Smooth muscle cell (in vitro differentiated cells): ENCODE data around the gene FAP. TPM values are rescaled to one million over a fixed set of nuclear protein-coding genes. Genes with fewer than 3 reads are reported as not detected.

ENCODE experiments used
- DNase-seq: peaks from one replicate; lab custom pipeline; 2025; ENCODE audit not compliant: unreplicated experiment; lab: John Stamatoyannopoulos, UW
- H2AFZ ChIP-seq: fragments of 200-600 bp; sonication (generic); 2 replicates; pipeline ENCODE4 v1.6.0; 2016; ENCODE audit warnings: antibody characterized with exemption, low read depth, mild to moderate bottlenecking
- H3F3A ChIP-seq: fragments of 200-600 bp; sonication (generic); 2 replicates; pipeline ENCODE4 v1.6.0; 2017; ENCODE audit warnings: antibody characterized with exemption, low read depth
- H3K27ac ChIP-seq: fragments of 200-600 bp; sonication (generic); 2 replicates; pipeline ENCODE4 v1.5.1; 2016; ENCODE audit warnings: low read depth, mild to moderate bottlenecking
- H3K27me3 ChIP-seq: fragments of 200-600 bp; sonication (generic); 2 replicates; pipeline ENCODE4 v1.6.1; 2016; ENCODE audit warnings: low read depth, mild to moderate bottlenecking
- H3K36me3 ChIP-seq: fragments of 200-600 bp; sonication (generic); 2 replicates; pipeline ENCODE4 v1.5.1; 2016; ENCODE audit warnings: low read depth
- H3K4me1 ChIP-seq: fragments of 200-600 bp; sonication (generic); 2 replicates; pipeline ENCODE4 v1.5.1; 2016; ENCODE audit warnings: low read depth
- H3K4me2 ChIP-seq: fragments of 200-600 bp; sonication (generic); 2 replicates; pipeline ENCODE4 v1.6.0; 2016; ENCODE audit warnings: mild to moderate bottlenecking
- H3K4me3 ChIP-seq: fragments of 200-600 bp; sonication (generic); 2 replicates; pipeline ENCODE4 v1.5.1; 2016; ENCODE audit warnings: mild to moderate bottlenecking
- H3K79me2 ChIP-seq: fragments of 200-600 bp; sonication (generic); 2 replicates; pipeline ENCODE4 v1.6.0; 2016; ENCODE audit warnings: low read depth, mild to moderate bottlenecking
- H3K9ac ChIP-seq: fragments of 200-600 bp; sonication (generic); 2 replicates; pipeline ENCODE4 v1.6.0; 2016; ENCODE audit warnings: low read depth
- H3K9me3 ChIP-seq: fragments of 200-600 bp; sonication (generic); replicated peaks from 2 replicates; pipeline ENCODE4 v1.5.1; 2016; ENCODE audit warnings: low read depth
- H4K20me1 ChIP-seq: fragments of 200-600 bp; sonication (generic); 2 replicates; pipeline ENCODE4 v1.6.0; 2016; ENCODE audit warnings: low read depth
- CTCF ChIP-seq: fragments of 200-600 bp; sonication (generic); IDR thresholded peaks from 2 replicates; pipeline ENCODE4 v1.5.1; 2017; ENCODE audit warnings: borderline replicate concordance, mild to moderate bottlenecking, antibody characterized with exemption; ENCODE audit not compliant: insufficient read depth, poor library complexity, severe bottlenecking
- WGBS: methylation state at CpG from one replicate; pipeline ENCODE4 v1.1.7; 2016; ENCODE audit warnings: low lambda C conversion rate; 5-methylcytosine and 5-hydroxymethylcytosine counted together
- polyA plus RNA-seq: library from polyadenylated mRNA; unstranded; fragments of >200 nt; fragmentation: Nextera tagmentation; extraction: Ambion mirVana; gene quantifications from 2 replicates; pipeline ENCODE4 v1.2.1, GENCODE V29; 2016
- total RNA-seq: library from RNA; depleted of rRNA; stranded (reverse); fragments of >200 nt; gene quantifications from 2 replicates; pipeline ENCODE4 v1.2.3, GENCODE V29; 2014

FAP gene
- total and polyA plus RNA-seq, 2 experiments from 2014 or later = 29.6 to 47.0 TPM

- Histone ChIP-seq H3K4me2 (peak overlapping the region; percentile 40), H2AFZ (no peak overlapping the region), H3K79me2 (no peaks in the 10 kb centered on the region), H3K36me3 (no peaks in the 10 kb centered on the region), H3K4me3 (no peak overlapping the region), H3F3A (no peaks in the 10 kb centered on the region), H4K20me1 (no peaks in the 10 kb centered on the region), H3K9me3 (no peaks in the 10 kb centered on the region), H3K9ac (no peak overlapping the region), H3K27ac (peak overlapping the region; percentile 66), H3K27me3 (no peaks in the 10 kb centered on the region), H3K4me1 (no peaks in the 10 kb centered on the region)
- WGBS = 86% methylated on average over 2 of the region's 2 CpGs
- no peak for TF ChIP-seq CTCF
- DNase-seq = no peak
Measured at GRCh38 chr2:162232027-162232426, 11.2 kb downstream of the FAP start.

DNA sequence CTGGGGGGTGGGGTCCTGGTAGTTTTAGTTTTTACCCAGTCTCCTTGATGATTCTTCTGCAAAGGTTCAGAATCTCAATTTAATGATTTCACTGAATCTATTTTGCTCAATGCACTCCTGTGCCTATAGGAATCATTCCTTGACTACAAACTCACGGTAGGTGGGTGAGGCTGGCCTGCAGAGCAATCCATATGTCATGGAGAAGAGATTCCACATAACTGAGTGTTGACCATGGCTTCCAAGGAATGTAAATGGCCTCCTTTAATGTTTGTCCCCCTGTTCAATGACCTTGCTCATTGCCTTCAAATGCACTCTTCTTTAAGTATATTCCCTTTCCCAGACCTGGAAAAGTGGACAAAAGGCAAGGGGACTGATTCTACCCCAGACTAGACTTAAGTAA is 12.5 kb downstream of the FAP start:
- Histone ChIP-seq H3K4me2 (peak overlapping the region; percentile 8), H3K4me3 (no peak overlapping the region), H3K9ac (no peak overlapping the region), H3K36me3 (no peaks in the 10 kb centered on the region), H3K27me3 (no peaks in the 10 kb centered on the region), H3K4me1 (no peaks in the 10 kb centered on the region), H4K20me1 (no peaks in the 10 kb centered on the region), H2AFZ (no peak overlapping the region), H3F3A (no peaks in the 10 kb centered on the region), H3K27ac (no peak overlapping the region), H3K79me2 (no peaks in the 10 kb centered on the region), H3K9me3 (no peaks in the 10 kb centered on the region)
- no peak for TF ChIP-seq CTCF
- DNase-seq = no peak
- WGBS = 63% methylated on average over 1 of the region's 1 CpG

DNA sequence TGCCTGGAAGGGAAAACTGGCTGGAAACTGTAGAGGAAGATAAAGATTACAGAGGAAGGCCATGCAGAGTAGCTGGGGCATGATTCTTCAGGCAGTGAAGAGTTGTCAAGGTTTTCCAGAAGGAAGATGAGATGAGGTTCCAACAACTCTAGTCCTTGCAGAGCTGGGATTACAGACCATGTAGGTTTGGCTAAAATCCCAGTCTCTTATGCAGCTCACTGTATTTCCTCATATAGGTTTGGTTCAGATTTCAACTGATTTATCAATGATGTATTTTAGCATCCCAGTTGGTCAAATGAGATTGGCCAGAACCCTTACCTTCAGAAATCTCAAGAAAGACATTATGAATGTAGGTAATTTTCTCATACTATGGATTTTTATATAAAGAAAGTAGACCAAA is 16.4 kb downstream of the FAP start:
- no peaks in the 10 kb centered on the region for H3K79me2 ChIP-seq
- no peaks in the 10 kb centered on the region for H3K36me3 ChIP-seq
- H3K4me2 ChIP-seq = no peak overlapping the region
- H3K9ac ChIP-seq = no peak overlapping the region
- no peaks in the 10 kb centered on the region for H4K20me1 ChIP-seq
- no peaks in the 10 kb centered on the region for H3F3A ChIP-seq
- no peaks in the 10 kb centered on the region for H3K27me3 ChIP-seq
- no peaks in the 10 kb centered on the region for H3K4me1 ChIP-seq
- no peak for DNase-seq
- H2AFZ ChIP-seq = no peak overlapping the region
- no peaks in the 10 kb centered on the region for H3K9me3 ChIP-seq
- H3K27ac ChIP-seq = no peak overlapping the region
- no peak for TF ChIP-seq CTCF
- no peak overlapping the region for H3K4me3 ChIP-seq

DNA sequence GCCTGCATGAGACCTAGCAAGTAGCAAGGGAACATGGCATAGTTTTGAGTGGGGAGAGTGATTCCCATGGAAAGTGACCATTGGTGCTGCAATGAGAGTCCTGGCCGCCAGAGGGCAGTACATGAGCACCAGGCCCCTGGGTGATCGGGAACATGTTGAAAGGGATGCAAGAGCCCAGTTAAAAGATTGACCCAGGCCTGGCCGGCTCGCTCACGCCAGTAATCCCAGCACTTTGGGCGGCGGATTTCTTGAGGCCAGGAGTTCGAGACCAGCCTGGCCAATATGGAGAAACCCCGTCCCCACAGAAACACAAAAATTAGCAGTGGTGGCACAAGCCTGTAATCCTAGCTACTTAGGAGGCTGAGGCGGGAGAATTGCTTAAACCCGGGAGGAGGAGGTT is 22.2 kb downstream of the FAP start:
- no peaks in the 10 kb centered on the region for H3F3A ChIP-seq
- TF ChIP-seq CTCF = peak; percentile 92
- H3K4me1 ChIP-seq = no peaks in the 10 kb centered on the region
- WGBS = 20% methylated on average over 11 of the region's 11 CpGs
- H2AFZ ChIP-seq = no peak overlapping the region
- no peaks in the 10 kb centered on the region for H3K27me3 ChIP-seq
- H3K36me3 ChIP-seq = peaks cover 3% of the 10 kb centered on the region
- H4K20me1 ChIP-seq = no peaks in the 10 kb centered on the region
- no peak overlapping the region for H3K9ac ChIP-seq
- no peak overlapping the region for H3K27ac ChIP-seq
- H3K9me3 ChIP-seq = no peaks in the 10 kb centered on the region
- H3K4me2 ChIP-seq = no peak overlapping the region
- DNase-seq = peak; percentile 28
- no peak overlapping the region for H3K4me3 ChIP-seq
- H3K79me2 ChIP-seq = no peaks in the 10 kb centered on the region
